Kidney epithelial cell (primary cell): ENCODE data around the gene MTHFD1L. TPM values are rescaled to one million over a fixed set of nuclear protein-coding genes. Genes with fewer than 3 reads are reported as not detected.
A peak's percentile ranks its signal among the peaks of the same experiment; 100 is the strongest.

Experiments used
- DNase-seq: peaks from one replicate; pipeline ENCODE4 v3.0.0-alpha.2; 2010; ENCODE audit warnings: low read depth
- H3K27me3 ChIP-seq: 2 replicates; pipeline ENCODE4 v1.6.0; 2011; ENCODE audit warnings: low read length; ENCODE audit not compliant: control insufficient read depth, insufficient read depth
- H3K36me3 ChIP-seq: 2 replicates; pipeline ENCODE4 v1.5.1; 2011; ENCODE audit warnings: low read length; ENCODE audit not compliant: control insufficient read depth, insufficient read depth
- H3K4me3 ChIP-seq: 2 replicates; pipeline ENCODE4 v1.5.1; 2011; ENCODE audit warnings: low read depth, mild to moderate bottlenecking, control low read depth, low read length
- CTCF ChIP-seq: IDR thresholded peaks from 2 replicates; pipeline ENCODE4 v1.5.1; 2011; ENCODE audit warnings: mild to moderate bottlenecking, moderate library complexity, low read length, control low read depth, inconsistent platforms; ENCODE audit not compliant: insufficient read depth, poor library complexity, severe bottlenecking
- total RNA-seq: library from RNA; depleted of rRNA; stranded (reverse); fragments of >200 nt; gene quantifications from 2 replicates; pipeline ENCODE4 v1.2.3, GENCODE V29; 2015

MTHFD1L gene
- total RNA-seq, 1 donor from 2014 or later = 116 TPM

GRCh38 chr6:150899231-150899630, 33.7 kb downstream of the MTHFD1L start:
- no peak for DNase-seq
- no peaks in the 10 kb centered on the region for H3K36me3 ChIP-seq
- H3K4me3 ChIP-seq = no peak overlapping the region
- TF ChIP-seq CTCF = no peak
- no peaks in the 10 kb centered on the region for H3K27me3 ChIP-seq

GRCh38 chr6:150900049-150900448, 34.5 kb downstream of the MTHFD1L start:
- no peak for TF ChIP-seq CTCF
- H3K4me3 ChIP-seq = no peak overlapping the region
- no peaks in the 10 kb centered on the region for H3K36me3 ChIP-seq
- H3K27me3 ChIP-seq = no peaks in the 10 kb centered on the region
- no peak for DNase-seq

- TF ChIP-seq CTCF = no peak
- DNase-seq = no peak
- H3K36me3 ChIP-seq = peaks cover 2% of the 10 kb centered on the region
These were observed 36.8 kb downstream of the MTHFD1L start for GRCh38 chr6:150902142-150902776.

GRCh38 chr6:150905769-150906168, 40.3 kb downstream of the MTHFD1L start:
- H3K27me3 ChIP-seq = no peaks in the 10 kb centered on the region
- peak; percentile 36 for TF ChIP-seq CTCF
- DNase-seq = no peak
- peaks cover 2% of the 10 kb centered on the region for H3K36me3 ChIP-seq
- no peak overlapping the region for H3K4me3 ChIP-seq

More at GRCh38 chr6:150902142-150902776, 36.8 kb downstream of the MTHFD1L start:
- Histone ChIP-seq H3K4me3 (no peak overlapping the region), H3K27me3 (no peaks in the 10 kb centered on the region)

- H3K27me3 ChIP-seq = no peaks in the 10 kb centered on the region
- H3K36me3 ChIP-seq = peaks cover 2% of the 10 kb centered on the region
- no peak overlapping the region for H3K4me3 ChIP-seq
- DNase-seq = no peak
- TF ChIP-seq CTCF = no peak
These were observed 41.3 kb downstream of the MTHFD1L start for GRCh38 chr6:150906641-150907326.

GRCh38 chr6:150907383-150907782, 41.9 kb downstream of the MTHFD1L start:
- TF ChIP-seq CTCF = no peak
- H3K27me3 ChIP-seq = no peaks in the 10 kb centered on the region
- no peak for DNase-seq
- H3K4me3 ChIP-seq = no peak overlapping the region
- H3K36me3 ChIP-seq = peaks cover 2% of the 10 kb centered on the region
